NB4 (cell line): ENCODE data around the gene VAV2.

Experiments
- DNase-seq: peaks from one replicate; pipeline ENCODE4 v3.0.0; 2010; ENCODE audit warnings: low read depth
- H3K4me3 ChIP-seq: one replicate; pipeline ENCODE4 v1.5.1; 2011; ENCODE audit warnings: mild to moderate bottlenecking, low read depth, low read length, moderate library complexity
- CTCF ChIP-seq: IDR thresholded peaks from one replicate; pipeline ENCODE4 v1.5.1; 2012; ENCODE audit warnings: low read depth, low read length
- MAX ChIP-seq: IDR thresholded peaks from 2 replicates; pipeline ENCODE4 v1.6.1; 2011; ENCODE audit warnings: low read depth, low read length
- MYC ChIP-seq: IDR thresholded peaks from 2 replicates; pipeline ENCODE4 v1.6.1; 2011; ENCODE audit warnings: low read depth, low read length
- POLR2A ChIP-seq: IDR thresholded peaks from 2 replicates; pipeline ENCODE4 v1.6.1; 2011; ENCODE audit warnings: mild to moderate bottlenecking; ENCODE audit not compliant: insufficient read length; ENCODE audit errors: extremely low read depth

The VAV2 gene

GRCh38 chr9:133906932-133907910 lies 84.9 kb downstream of the VAV2 start:
- no peak for TF ChIP-seq POLR2A
- no peak for TF ChIP-seq CTCF
- no peak for TF ChIP-seq MYC
- TF ChIP-seq MAX, result no peak
- DNase-seq, result no peak
- H3K4me3 ChIP-seq, result no peak overlapping the region

- H3K4me3 ChIP-seq, result no peak overlapping the region
- DNase-seq, result no peak
- TF ChIP-seq MYC (no peak), CTCF (no peak), POLR2A (no peak), MAX (no peak)
Observed at GRCh38 chr9:133906218-133906617, 85.9 kb downstream of the VAV2 start.

GRCh38 chr9:133905493-133905892 lies 86.6 kb downstream of the VAV2 start:
- H3K4me3 ChIP-seq, result no peak overlapping the region
- no peak for DNase-seq
- TF ChIP-seq POLR2A (no peak), CTCF (no peak), MAX (no peak), MYC (no peak)

- TF ChIP-seq POLR2A (no peak), CTCF (no peak), MYC (no peak), MAX (no peak)
- H3K4me3 ChIP-seq, result no peak overlapping the region
- no peak for DNase-seq
Observed at GRCh38 chr9:133904346-133905090, 87.6 kb downstream of the VAV2 start.

GRCh38 chr9:133901184-133901835 lies 90.8 kb downstream of the VAV2 start:
- no peak overlapping the region for H3K4me3 ChIP-seq
- DNase-seq, result no peak
- TF ChIP-seq MAX (no peak), POLR2A (no peak), MYC (no peak), CTCF (no peak)
